ENCODE data around the gene TFCP2. TPM values are rescaled to one million over a fixed set of nuclear protein-coding genes. Genes with fewer than 3 reads are reported as not detected.

The TFCP2 gene
- total RNA-seq, 1 donor from 2014 or later, result 9.2 TPM

GRCh38 chr12:51197736-51198567 lies 25.0 kb upstream of the TFCP2 start:
- no peak for DNase-seq (ENCODE audit: low read depth)
- no peak overlapping the region for H3K4me3 ChIP-seq (ENCODE audit: low read depth, low read length)
- no peak for TF ChIP-seq CTCF (conservative IDR thresholded peaks at IDR 0.05; ENCODE audit: low read depth, low read length)

- no peak for DNase-seq (ENCODE audit: low read depth)
- no peak overlapping the region for H3K4me3 ChIP-seq (ENCODE audit: low read depth, low read length)
- TF ChIP-seq CTCF (conservative IDR thresholded peaks at IDR 0.05; ENCODE audit: low read depth, low read length), result no peak
Observed at GRCh38 chr12:51196547-51196946, 23.6 kb upstream of the TFCP2 start.

- no peak for DNase-seq (ENCODE audit: low read depth)
- no peak for TF ChIP-seq CTCF (conservative IDR thresholded peaks at IDR 0.05; ENCODE audit: low read depth, low read length)
- H3K4me3 ChIP-seq (ENCODE audit: low read depth, low read length), result no peak overlapping the region
Observed at GRCh38 chr12:51195841-51196240, 22.9 kb upstream of the TFCP2 start.

GRCh38 chr12:51192284-51192671 lies 19.3 kb upstream of the TFCP2 start:
- peak; percentile 6 for TF ChIP-seq CTCF (conservative IDR thresholded peaks at IDR 0.05; ENCODE audit: low read depth, low read length)
- no peak overlapping the region for H3K4me3 ChIP-seq (ENCODE audit: low read depth, low read length)
- no peak for DNase-seq (ENCODE audit: low read depth)

- no peak for DNase-seq (ENCODE audit: low read depth)
- no peak overlapping the region for H3K4me3 ChIP-seq (ENCODE audit: low read depth, low read length)
- TF ChIP-seq CTCF (conservative IDR thresholded peaks at IDR 0.05; ENCODE audit: low read depth, low read length), result no peak
Observed at GRCh38 chr12:51191516-51192283, 18.8 kb upstream of the TFCP2 start.

GRCh38 chr12:51190820-51191219 lies 17.9 kb upstream of the TFCP2 start:
- DNase-seq (ENCODE audit: low read depth), result no peak
- H3K4me3 ChIP-seq (ENCODE audit: low read depth, low read length), result no peak overlapping the region
- no peak for TF ChIP-seq CTCF (conservative IDR thresholded peaks at IDR 0.05; ENCODE audit: low read depth, low read length)
